NCI-H446 treated with DMSO at 0.1 percent for 48 hours (cell line): ENCODE data around the gene CA5A.

Experiments
- DNase-seq: peaks from one replicate; lab custom pipeline; 2025; lab: John Stamatoyannopoulos, UW

Gene CA5A

GRCh38 chr16:87963400-87963799 is 27.1 kb upstream of the CA5A start:
- no peak for DNase-seq

- no peak for DNase-seq
Measured at GRCh38 chr16:87961623-87962022, 25.3 kb upstream of the CA5A start.

GRCh38 chr16:87960852-87961251 is 24.5 kb upstream of the CA5A start:
- DNase-seq: no peak

GRCh38 chr16:87960296-87960695 is 24.0 kb upstream of the CA5A start:
- DNase-seq: no peak

- DNase-seq: no peak
Measured at GRCh38 chr16:87959391-87959990, 23.2 kb upstream of the CA5A start.

GRCh38 chr16:87958632-87959031 is 22.3 kb upstream of the CA5A start:
- DNase-seq: no peak

- DNase-seq: no peak
Measured at GRCh38 chr16:87957296-87958094, 21.2 kb upstream of the CA5A start.

- DNase-seq: no peak
Measured at GRCh38 chr16:87956365-87957231, 20.3 kb upstream of the CA5A start.

GRCh38 chr16:87956098-87956364 is 19.7 kb upstream of the CA5A start:
- DNase-seq: no peak

- DNase-seq: no peak
Measured at GRCh38 chr16:87955302-87956097, 19.2 kb upstream of the CA5A start.

- DNase-seq: no peak
Measured at GRCh38 chr16:87954826-87955225, 18.5 kb upstream of the CA5A start.

- no peak for DNase-seq
Measured at GRCh38 chr16:87954361-87954760, 18.0 kb upstream of the CA5A start.

- DNase-seq: no peak
Measured at GRCh38 chr16:87953308-87954215, 17.2 kb upstream of the CA5A start.

- DNase-seq: no peak
Measured at GRCh38 chr16:87952751-87953150, 16.4 kb upstream of the CA5A start.

- no peak for DNase-seq
Measured at GRCh38 chr16:87951552-87952538, 15.5 kb upstream of the CA5A start.

- DNase-seq: peak; percentile 87
Measured at GRCh38 chr16:87950765-87951551, 14.6 kb upstream of the CA5A start, which contains the start of gene BANP. TSS of gene BANP (plus strand) at chr16:87951434. CDS start at chr16:87975116, 23,682 bp downstream.

- DNase-seq: no peak
Measured at GRCh38 chr16:87949071-87949744, 12.9 kb upstream of the CA5A start.

GRCh38 chr16:87948735-87949070 is 12.4 kb upstream of the CA5A start:
- DNase-seq: no peak
